ENCODE measurements around the gene EIF5.
"Not testable (repeated sequence)": the region's sequence is repeated elsewhere in the genome, so short reads cannot be mapped to it uniquely, and the experiment has no call there.

Gene EIF5

DNA sequence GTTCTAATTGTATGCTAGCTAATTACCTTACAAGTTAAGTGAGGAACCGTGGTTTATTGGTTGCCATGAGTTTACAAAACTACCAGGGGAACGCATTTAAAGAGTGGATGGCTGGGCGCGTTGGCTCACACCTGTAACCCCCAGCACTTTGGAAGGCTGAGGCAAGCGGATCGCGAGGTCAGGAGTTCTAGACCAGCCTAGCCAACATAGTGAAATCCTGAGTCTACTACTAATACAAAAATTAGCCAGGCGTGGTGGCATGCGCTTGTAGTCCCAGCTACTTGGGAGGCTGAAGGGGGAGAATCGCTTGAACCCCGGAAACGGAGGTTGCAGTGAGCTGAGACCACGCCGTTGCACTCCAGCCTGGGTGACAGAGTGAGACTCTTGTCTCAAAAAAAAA, 2.2 kb downstream of the EIF5 start:
- no peak for DNase-seq (ENCODE audit: low spot score)

DNA sequence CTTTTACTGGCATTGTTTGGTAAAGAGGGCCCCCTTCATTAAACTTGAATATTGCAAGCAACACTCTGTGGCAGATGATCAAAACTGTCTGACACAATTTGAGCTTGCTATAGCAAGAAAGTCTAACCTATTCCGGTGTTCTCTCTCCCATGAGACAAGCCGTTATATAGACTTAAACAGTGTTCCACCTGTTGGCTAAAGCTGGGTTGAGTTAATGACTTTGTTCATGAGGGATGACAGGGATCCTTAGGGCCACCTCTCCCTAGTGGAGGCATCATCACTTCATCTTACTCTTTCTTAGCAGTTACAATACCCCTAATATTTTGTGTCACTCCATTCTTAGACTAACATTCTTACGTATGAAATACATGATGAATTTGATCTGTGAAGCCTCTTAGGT, 3.8 kb downstream of the EIF5 start:
- DNase-seq (ENCODE audit: low spot score): no peak

DNA sequence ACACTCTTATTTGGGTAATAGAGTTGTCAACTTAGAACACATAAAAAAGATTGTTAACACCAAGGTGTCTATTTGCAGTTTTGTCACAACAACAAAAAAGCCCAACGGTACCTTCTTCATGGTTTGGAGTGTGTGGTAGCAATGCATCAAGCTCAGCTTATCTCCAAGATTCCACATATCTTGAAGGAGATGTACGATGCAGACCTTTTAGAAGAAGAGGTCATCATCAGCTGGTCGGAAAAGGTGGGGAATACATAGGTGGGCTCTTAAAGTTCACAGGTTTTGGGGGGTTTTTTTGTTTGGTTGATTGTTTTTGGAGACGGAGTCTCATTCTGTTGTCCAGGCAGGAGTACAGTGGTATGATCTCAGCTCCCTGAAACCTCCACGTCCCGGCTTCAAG, 5.5 kb downstream of the EIF5 start:
- DNase-seq (ENCODE audit: low spot score): no peak

DNA sequence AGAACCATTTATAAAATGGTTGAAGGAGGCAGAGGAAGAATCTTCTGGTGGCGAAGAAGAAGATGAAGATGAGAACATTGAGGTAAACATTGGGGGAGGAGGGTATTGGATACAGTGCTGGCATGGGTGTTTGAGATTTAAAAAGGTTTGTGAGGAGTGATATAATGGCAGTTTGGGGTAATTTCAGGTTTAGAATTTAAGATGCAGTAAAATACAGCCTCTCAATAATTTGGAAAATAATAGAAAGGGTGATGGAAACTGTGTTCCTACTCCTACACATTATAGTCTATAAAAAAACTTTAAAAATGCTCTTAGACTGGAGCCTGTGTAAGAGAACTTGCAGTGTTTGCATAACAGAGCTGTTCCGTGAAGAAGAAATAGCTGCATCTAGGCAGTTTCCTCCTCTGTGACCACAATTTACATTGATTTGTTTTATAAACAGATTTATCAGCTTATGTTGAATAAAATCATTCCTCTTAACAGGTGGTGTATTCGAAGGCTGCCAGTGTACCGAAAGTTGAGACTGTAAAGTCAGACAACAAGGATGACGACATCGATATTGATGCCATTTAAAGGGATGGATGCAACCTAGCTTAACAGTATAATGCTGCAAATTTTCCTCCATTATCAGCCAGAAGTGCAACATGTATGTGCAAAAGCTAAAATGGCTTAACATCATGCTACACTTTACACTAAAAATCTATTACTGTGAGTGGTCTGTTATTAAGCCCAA, 6.6 kb downstream of the EIF5 start:
- DNase-seq (ENCODE audit: low spot score): no peak

DNA sequence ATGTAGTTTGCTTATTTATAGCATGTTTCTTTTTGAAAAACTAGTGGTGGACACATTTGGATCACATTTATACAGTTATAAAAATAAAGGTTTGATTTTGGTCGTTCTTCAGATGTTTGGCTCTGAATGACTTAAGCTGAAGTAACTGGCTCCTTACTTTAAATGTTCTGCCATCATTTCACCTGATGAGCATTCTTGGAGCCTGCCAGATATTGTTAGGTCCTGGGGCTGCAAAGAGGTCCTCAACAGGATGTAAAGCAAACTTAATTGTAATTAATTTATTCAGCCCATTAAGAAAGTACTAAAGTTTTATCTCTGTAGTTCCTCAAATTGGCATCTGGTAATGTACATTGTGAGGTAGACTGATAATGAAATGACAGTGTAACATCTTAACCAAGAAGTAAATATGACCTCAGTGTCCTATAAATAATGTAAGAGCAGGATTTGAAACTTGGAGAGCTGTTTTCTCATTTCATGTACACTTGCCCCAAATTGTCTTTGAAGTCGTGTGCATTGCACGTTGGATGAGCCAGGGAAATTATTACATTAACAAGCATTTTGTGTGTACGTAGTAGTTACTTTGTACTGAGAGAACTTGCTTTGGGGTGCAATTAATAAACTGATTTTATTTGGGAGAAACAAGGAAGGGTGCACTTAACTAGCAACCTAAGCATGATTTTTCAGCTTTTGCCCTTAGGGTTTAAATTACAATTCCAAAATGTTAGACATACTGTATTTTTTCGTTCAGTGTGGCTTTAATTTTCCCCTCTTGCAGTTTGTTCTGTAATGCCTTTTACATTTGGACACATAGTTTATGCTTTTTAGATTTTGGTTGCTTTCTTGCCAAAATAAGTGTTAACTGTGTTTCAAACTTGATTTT, 7.5 kb downstream of the EIF5 start:
- DNase-seq (ENCODE audit: low spot score): no peak

DNA sequence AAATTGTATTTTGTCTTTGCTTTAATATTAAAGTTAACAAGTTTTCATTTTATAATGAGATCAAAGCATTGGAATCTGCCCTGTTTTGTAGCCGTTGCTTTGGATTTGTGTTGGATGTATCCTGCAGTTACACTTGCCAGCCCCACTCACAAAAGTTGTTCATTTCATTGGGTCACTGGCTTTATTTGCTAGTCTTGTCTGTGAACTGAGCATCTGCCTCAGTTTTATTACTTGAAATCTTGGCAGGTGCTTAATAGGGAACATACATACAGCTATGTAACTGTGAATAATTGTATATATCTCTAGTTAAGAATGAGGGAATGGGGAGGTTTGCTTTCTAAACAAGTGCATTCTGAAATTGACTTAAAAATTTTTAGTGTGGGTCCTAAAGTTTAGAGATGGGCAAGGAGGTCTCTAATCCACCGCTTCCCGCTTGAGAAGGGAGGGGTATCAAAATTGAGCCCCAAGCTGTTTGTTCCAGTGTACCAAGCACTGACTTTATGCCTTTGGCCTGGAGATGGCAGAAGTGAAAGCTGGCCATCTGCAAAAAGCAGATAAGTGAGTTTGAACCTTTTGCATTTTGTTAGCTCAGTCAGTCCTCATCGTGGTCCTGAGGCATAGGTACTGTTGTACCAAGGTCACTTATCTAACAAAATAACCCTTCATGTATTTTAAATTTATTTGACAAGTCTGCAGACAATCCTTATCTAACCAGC, 9.3 kb downstream of the EIF5 start:
- no peak for DNase-seq (ENCODE audit: low spot score)

DNA sequence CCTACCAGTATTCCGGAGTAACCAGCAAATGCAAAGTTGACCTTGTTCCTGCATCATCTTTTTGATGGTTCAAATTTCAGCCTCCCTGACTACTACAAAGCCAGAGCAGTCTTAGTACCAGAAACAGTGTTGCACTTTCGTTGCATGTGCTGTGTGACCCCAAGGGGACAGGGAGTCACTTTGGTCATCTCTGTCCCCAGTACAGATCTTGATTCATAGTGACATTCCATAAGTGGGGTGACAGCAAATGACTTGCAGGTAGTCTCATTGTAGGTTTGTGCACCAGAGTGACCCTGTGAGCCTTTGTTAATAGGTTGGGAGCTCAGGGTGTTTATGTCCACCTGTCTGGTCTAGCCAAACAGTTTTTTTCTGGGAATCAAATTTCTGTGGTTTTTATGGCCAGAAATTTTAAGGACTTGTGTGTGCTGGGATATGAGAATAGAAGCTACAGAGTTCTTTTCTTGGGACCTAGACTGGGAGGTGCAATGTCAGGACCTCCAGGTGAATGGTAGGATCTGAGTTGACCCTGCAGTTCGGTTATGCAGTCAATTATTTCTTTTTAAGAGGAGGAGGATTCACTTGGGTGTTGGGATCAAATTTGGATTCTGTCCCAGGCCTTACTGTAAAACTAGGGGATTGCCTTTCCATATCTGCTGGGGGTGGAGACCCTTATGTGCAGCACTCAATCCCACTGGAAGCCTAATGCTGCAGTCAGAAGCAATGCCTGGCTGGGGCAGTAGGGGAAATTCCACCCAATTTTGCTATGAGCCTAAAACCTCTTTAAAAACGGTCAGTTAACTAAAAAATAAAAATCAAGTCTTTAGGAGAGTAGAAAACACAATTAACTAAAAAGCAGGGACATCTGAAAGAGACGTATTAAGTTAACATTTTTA, 10.1 kb downstream of the EIF5 start:
- no peak for DNase-seq (ENCODE audit: low spot score)

DNA sequence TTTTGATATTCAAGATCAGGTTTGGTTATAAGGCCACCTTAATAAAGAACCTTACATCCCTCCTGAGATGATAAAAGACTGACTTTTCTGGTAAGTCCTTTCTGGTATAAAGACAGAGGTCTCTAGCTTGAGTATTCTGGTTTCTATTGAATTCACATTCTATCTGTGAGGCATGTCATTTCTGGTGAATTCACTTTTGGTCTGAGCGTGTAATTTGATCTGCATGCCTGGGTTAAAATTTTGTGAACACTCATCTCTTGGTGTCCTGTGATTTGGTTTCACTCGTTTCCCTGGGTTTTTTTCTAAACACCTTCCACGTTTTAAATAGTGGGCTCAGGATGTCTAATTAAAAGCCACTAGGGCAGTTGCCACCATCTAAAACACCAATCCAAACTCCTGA, 12.2 kb downstream of the EIF5 start:
- DNase-seq (ENCODE audit: low spot score): no peak

DNA sequence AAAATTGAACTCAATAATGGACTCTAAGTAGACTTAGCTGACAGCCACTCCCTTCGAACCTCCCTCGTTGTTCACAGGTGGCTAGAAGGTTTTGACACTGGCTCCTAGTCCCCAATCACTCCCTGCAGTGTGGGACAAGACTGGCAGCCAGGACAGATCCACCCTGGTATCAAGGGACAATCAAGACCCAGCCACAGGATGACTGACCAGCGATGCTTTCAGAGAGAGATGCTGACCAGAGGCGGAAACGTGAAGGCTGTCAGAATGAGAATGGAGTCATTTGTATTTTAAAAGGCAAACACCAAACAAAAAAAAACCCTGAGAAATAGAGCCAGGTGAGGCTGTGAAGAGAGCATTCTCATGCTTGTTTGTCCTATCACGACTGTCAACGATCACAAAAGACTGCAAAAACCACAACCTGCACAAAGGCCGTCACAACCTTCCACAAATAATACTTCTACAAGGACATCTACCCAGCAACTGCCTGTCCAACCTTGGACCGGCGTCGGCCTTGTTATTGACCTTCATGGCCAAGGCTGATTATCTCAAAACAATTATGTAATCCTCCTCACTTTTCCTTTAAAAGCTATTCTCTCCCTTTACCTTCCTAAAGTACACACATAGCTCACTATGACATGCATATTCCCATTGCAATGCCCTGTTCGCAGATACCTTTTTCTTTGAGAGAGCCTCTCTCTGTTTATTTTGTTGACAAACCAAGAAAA, 13.2 kb downstream of the EIF5 start:
- no peak for DNase-seq (ENCODE audit: low spot score)

DNA sequence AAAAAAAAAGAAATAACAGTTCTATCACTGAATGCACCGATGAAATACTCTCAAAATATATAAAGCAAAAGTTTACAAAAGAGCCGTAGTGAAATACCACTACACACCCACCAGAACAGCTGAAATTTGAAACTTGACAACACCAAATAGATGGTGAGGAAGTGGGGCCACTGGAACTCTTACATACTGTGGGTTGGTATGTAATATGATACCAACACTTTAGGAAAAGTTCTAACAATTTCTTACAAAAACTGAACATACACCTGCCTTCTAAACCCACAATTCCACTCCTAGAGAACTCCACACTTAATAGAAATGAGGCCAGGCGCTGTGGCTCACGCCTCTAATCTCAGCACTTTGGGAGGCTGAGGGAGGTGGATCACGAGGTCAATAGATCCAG, 14.1 kb downstream of the EIF5 start:
- no peak for DNase-seq (ENCODE audit: low spot score)

DNA sequence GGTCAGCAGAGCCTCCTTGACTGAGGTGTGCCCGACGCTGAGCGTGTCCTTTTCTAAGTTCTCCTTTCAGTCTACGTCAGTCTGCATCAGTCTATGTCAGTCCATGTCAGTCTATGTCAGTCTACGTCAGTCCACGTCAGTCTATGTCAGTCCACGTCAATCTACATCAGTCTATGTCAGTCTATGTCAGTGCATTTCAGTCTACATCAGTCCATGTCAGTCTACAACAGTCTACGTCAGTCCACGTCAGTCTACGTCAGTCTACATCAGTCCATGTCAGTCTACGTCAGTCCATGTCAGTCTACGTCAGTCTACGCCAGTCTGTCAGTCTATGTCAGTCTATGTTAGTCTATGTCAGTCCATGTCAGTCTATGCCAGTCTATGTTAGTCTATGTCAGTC, 15.9 kb downstream of the EIF5 start:
- DNase-seq (ENCODE audit: low spot score): no peak

DNA sequence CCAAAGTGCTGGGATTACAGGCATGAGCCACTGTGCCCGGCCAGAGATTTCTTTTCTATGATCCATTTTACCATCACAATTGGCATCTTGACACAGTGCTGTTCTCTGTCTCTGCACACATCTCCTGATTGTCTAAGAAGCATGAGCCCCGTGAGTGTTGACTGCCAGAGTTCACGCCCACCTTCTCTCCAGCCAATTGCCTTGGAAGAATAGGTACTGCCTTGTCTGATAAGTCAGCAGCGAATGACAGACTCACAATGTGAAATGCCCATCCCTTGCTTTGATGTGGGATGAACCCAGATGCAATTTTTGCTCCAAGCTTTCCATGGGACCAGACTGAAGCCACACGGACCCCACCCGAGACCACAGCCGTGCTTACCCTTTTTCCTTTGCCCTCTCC, 19.3 kb downstream of the EIF5 start:
- DNase-seq (ENCODE audit: low spot score): no peak

DNA sequence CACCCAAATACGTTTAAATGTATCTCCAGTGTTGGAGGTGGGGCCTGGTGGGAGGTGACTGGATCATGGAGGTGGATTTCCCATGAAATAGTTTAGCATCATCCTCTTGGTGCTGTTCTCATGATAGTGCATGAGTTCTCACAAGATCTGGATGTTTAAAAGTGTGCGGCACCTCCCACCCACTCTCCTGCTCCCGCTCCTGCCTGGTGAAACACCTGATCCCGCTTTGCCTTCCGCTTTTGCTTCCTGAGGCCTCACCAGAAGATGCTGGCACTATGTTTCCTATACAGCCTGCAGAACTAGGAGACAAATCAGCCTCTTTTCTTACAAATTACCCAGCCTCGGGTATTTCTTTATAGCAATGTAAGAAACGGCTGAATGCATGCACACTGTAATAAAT, 20.1 kb downstream of the EIF5 start:
- no peak for DNase-seq (ENCODE audit: low spot score)

DNA sequence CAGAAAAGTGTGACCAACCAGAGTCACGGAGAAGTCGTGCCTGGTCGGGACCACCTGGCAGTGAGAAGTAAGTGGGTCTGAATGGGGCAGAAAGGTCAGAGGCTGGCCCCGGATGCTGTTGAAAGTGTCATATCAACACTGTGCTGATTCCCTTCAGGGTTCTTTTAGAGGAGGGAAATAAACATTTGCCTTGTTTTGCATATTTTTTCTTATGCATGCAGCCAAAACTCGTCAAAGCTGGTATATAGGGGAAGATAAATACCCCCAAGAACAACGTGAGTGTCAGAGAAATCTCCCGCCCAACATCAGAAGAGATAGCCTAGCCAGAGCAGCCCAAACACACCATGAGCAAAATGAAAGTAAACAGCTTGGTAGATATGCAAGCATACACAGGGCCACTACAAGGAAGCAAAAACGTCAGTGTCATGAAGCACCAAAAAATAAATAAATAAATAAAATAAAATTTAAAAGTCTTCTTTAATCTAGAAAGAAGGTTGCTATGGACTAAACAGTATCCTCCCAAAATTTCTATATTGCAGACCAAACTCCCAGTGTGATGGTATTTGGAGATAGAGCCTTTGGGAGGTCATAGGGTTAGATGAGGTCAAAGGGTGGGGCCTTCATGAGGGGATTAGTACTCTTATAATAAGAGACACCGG, 22.1 kb downstream of the EIF5 start:
- DNase-seq (ENCODE audit: low spot score): no peak

DNA sequence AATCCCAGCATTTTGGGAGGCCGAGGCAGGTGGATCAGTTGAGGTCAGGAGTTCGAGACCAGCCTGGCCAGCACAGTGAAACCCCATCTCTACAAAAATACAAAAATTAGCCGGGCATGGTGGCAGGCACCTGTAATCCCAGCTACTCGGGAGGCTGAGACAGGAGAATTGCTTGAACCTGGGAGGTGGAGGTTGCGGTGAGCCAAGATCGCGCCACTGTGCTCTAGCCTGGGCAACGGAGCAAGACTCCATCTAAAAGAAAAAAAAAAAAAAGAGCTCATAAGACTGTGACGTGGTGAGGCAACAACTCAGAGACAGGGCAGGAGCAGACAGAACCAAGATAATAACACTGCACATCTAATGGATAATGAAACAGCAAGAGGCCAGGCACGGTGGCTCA, 23.5 kb downstream of the EIF5 start:
- DNase-seq (ENCODE audit: low spot score): not testable (repeated sequence)

DNA sequence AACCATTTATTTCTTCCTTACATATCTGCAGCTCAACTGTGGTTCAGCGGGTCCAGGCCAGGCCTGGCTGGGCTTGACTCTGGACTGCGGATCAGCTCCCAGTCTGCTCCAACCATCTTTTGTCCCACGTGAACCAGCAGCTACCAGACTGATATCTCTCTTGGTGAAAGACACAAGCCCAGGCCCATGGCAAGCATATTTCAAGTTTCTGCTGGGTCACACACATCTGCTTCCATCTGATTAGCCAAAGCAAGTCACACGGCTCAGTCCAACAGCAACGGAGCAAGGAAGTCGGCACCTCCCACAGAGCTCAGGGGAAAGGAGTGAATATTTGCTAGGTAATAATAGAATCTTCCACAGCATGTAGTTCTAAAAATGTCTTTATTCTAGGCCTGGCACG, 26.5 kb downstream of the EIF5 start:
- DNase-seq (ENCODE audit: low spot score): no peak

DNA sequence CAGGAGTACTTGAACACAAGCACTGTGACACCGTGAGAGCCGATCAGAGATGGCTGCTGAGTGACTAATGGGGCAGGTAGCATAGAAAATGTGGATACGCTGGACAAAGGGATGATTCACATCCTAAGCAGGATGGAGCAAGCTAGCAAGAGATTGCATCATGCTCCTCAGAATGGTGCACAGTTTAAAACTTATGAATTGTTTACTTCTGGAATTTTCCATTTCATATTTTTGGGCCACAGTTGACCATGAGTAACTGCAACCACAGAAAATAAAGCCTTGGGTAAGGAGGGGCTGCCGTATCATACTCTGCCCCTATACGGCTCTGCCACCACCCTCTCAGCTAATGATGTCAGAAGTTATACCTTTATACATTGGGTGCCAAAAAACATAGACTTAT, 27.8 kb downstream of the EIF5 start:
- DNase-seq (ENCODE audit: low spot score): peak; percentile 75

DNA sequence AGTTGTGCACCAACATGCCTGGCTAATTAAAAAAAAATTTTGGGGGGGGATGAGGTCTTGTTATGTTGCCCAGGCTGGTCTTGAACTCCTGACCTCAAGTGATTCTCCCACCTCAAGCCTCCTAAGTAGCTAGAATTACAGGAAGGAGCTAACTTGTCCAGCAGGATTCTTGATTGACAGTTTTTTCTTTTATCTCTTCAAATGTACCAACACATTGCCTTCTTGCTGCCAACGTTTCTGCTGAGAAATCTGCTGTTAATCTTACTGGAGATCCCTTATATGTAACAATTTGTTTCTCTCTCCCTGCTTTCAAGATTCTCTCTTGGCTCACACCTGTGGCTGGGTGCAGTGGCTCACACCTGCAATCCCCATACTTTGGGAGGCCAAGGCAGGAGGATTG, 28.7 kb downstream of the EIF5 start:
- no peak for DNase-seq (ENCODE audit: low spot score)

DNA sequence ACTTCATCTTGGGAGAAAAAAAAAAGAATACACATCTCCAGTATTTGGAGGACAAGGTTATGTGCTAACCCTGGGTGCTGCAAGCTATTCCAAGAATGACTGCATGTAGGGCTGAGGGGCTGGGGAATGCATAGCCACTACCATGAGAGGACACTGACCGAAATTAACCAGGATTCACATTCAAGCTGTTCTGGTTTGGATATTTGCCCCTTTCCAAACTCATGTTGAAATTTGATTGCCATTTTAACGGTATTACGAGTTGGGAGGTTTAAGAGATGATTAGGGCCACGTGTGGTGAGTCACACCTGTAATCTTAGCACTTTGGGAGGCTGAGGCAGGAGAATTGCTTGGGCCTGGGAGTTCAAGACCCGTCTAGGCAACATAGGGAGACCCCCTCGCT, 32.7 kb downstream of the EIF5 start:
- DNase-seq (ENCODE audit: low spot score): no peak

DNA sequence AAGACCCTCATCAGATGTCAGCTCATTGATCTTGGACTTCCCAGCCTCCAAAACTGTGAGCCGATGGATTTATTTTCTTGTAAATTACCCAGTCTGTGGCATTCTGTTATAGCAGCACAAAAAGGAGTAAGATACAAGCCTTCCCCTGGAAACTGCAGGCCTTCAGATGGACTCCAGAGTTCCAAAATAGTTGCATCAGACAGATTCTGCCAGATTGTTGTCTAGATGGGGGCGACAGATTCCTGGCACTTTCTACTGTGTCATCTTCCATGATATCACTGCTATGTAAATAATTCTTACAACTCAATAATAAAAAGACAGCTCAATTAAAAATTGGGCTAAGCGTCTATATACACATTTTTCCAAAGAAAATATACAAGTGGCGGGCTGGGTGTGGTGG, 34.0 kb downstream of the EIF5 start:
- no peak for DNase-seq (ENCODE audit: low spot score)

DNA sequence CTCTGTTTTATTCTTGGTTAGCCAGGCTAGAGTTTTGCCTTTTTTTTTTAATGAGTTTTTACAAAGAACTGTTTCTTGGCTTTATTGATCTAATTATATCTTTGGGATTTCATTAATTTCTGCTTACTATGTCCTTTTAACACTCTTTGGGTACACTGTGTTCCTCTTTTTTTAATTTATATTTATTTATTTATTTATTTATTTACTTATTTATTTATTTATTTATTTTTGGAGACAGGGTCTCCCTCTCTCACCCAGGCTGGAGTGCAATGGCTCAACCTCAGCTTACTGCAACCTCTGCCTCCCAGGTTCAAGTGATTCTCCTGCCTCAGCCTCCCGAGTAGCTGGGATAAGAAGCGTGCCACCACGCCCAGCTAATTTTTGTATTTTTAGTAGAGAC, 36.0 kb downstream of the EIF5 start:
- no peak for DNase-seq (ENCODE audit: low spot score)
